ENCODE results near the gene CLNK.

Gene CLNK

DNA sequence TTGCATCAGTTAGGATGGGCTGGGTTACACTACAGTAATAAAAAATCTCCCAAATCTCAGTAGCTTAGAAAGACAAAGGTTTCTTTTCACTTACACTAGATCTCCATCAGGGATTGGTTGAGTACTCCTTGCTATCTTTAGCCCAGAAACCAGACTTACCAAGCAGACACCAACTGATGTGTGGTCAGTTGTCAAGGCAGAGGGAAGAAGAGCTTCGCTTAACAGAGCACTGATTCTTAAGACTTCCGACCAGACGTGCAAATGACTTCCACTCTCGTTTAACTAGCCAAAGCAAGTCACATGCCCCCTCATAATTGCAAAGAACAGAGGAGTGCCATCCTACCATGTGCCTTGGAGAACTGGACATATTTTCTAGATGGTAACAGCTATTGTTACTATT, 221.7 kb downstream of the CLNK start:
- TF ChIP-seq, protein P1, sequence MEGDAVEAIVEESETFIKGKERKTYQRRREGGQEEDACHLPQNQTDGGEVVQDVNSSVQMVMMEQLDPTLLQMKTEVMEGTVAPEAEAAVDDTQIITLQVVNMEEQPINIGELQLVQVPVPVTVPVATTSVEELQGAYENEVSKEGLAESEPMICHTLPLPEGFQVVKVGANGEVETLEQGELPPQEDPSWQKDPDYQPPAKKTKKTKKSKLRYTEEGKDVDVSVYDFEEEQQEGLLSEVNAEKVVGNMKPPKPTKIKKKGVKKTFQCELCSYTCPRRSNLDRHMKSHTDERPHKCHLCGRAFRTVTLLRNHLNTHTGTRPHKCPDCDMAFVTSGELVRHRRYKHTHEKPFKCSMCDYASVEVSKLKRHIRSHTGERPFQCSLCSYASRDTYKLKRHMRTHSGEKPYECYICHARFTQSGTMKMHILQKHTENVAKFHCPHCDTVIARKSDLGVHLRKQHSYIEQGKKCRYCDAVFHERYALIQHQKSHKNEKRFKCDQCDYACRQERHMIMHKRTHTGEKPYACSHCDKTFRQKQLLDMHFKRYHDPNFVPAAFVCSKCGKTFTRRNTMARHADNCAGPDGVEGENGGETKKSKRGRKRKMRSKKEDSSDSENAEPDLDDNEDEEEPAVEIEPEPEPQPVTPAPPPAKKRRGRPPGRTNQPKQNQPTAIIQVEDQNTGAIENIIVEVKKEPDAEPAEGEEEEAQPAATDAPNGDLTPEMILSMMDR (conservative IDR thresholded peaks at IDR 0.05; ENCODE audit: low read depth, low read length): no peak

DNA sequence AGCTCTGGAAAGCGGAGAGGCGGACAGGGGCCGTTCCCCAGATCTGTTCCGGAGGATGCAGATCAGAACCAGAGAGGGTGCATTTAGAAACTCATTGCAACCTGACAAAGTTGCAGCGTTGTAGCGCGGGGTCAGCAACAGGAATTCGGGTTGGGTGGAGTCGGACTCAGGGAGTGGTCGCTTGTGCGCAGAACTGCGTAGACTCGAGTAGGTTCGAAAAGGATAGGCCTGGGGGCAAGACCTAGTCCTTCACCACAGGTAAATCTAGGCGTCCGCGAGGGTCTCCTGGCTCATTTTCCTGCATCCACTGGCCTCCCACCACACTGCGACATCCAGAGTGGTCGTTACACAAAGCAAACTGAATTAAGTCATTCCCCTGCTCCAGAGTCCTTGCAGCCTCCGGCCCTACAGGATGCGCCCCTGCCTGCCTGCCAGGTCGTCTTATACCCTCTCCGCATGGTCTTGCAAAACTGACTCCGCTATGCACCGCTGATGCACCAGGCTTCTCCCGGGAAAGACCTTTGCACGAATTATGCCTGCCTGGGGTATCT, 222.6 kb downstream of the CLNK start:
- TF ChIP-seq, protein P1 (conservative IDR thresholded peaks at IDR 0.05; ENCODE audit: low read depth, low read length): no peak
- H3K4me3 ChIP-seq (ENCODE audit: low read length): peak overlapping the region; percentile 45
- DNase-seq (ENCODE audit: low read depth): no peak

More for the DNA sequence above, 221.7 kb downstream of the CLNK start:
- no peak for DNase-seq (ENCODE audit: low read depth)
- no peak overlapping the region for H3K4me3 ChIP-seq (ENCODE audit: low read length)

DNA sequence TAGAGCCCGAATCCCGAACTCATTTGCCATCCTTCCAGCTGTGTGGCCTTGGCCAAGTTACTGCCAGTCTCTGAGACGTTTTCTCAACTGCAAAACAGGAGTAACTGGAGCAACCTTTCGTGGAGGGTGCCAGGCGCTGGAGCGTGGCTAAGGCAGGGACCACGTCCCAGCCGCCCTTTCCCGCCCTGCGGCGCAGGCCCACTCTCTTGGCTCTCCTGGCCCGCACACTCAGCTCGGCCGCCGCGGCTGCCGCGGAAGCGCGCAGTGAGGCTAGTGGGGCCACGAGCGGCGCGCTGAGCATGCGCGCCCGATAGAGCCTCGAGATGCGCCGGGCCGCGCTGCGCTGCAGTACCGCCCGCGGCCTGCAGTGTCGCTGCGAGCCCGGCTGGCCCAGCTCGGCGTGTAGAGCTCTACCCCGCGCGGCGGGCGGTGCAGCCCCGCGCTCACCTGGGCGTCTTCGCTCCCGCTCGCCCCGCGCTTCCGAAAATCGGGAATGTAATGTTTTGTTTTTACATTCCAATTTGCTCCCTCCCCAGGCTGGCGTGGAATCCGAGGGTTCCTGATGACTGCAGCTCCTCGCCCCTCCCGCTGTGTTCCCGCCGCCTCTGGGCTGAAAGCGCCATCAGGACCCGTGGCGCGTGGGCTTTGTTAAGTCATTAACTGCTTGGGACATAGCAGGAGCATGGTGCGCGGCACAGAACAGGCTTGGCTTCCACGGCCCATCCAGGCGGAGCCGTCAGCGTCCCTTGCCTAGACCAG, 223.3 kb downstream of the CLNK start:
- H3K4me3 ChIP-seq (ENCODE audit: low read length): peak overlapping the region; percentile 45
- TF ChIP-seq, protein P1 (conservative IDR thresholded peaks at IDR 0.05; ENCODE audit: low read depth, low read length): peak; percentile 73
- DNase-seq (ENCODE audit: low read depth): no peak

DNA sequence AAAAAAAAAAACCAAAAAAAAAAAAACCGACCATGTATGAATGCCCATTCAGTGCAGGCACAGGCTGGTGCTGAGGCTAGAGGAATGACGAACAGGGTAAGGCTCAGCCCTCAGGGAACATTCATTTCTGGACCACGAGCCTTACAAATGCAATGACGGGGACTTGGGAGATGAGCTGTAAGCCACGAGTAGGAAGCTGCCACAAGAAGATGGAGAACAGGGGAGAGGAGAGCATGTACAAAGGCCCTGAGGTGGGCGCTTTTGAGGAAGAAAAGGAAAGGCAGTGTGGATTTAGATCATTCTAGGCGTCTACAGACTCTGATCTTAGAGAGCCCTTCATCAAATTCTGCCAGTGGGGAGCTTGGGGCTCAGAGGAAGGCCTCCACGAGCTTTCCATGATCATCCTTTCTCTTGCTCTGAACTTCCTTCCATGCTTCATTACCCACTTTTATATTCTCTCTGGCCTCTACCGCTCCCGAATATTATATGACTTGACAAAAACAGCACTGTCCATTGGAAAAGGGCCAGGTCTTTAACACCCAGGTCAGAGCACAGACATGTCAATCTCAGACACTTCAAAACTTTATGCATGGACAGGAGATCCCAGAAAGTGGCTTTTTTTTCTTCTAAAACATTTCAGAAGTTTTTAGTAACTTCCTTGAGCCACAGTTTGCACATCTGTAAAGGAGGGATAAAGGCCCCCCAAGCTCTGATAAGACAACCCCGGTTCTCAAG, 224.1 kb downstream of the CLNK start:
- TF ChIP-seq, protein P1 (conservative IDR thresholded peaks at IDR 0.05; ENCODE audit: low read depth, low read length): no peak
- H3K4me3 ChIP-seq (ENCODE audit: low read length): no peak overlapping the region
- no peak for DNase-seq (ENCODE audit: low read depth)

DNA sequence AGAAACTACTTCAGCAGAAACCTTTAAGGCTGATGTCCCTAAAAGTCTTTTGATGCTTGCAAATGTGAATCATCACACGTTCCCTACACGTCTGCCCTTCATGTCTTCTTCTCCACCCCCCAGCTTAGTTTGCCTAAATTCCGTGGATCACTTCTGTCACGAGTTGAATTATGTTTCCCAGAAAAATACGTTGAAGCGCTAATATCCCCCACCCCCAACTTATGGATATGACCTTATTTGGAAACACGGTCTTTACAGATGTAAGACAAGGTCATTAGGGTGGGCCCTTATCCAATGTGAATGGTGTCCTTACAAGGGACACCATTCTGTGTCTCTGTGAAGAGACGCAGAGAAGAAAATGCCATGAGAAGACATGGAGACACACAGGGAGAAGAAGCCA, 225.3 kb downstream of the CLNK start:
- H3K4me3 ChIP-seq (ENCODE audit: low read length): no peak overlapping the region
- no peak for DNase-seq (ENCODE audit: low read depth)
- TF ChIP-seq, protein P1 (conservative IDR thresholded peaks at IDR 0.05; ENCODE audit: low read depth, low read length): no peak

DNA sequence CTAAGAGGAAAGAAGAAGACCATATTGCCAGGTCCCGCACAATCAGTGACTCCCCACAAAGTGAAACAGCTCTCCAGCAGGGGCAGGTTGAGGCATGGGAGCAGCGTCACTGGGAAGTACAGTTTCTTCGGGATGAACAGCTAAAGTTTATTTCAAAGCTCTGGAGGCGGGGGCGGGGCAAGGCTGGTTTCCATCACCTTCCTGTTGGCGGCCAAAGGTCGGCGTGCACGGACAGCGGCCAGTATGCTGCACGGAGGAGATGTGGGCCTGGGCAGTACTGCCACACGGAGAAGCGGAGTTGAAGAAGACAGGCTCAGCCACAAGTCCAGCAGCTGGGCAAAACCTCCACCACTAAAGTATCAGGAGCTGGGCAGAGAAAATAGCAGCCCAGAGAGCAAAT, 226.4 kb downstream of the CLNK start:
- DNase-seq (ENCODE audit: low read depth): no peak
- TF ChIP-seq, protein P1 (conservative IDR thresholded peaks at IDR 0.05; ENCODE audit: low read depth, low read length): no peak
- H3K4me3 ChIP-seq (ENCODE audit: low read length): no peak overlapping the region
